ENCODE results near the gene CNOT4. TPM values are rescaled to one million over a fixed set of nuclear protein-coding genes. Genes with fewer than 3 reads are reported as not detected.

The CNOT4 gene
- total and polyA plus RNA-seq, 2 of the 13 experiments (the other 11 are each of a cell fraction or from before 2014, with no cell fraction given) = 7.4 to 8.4 TPM

GRCh38 chr7:135420786-135421185 is 89.1 kb downstream of the CNOT4 start:
- Histone ChIP-seq H3K36me3 (replicated peaks in 1 of 2; ENCODE audit: control insufficient read depth in 1 of 2, insufficient read depth in 2 of 2, low read length in 2 of 2) (peaks cover 4 to 7% of the 10 kb centered on the region in 2 experiments; a peak in 3 of 5 replicates), H3K4me2 (ENCODE audit: low read depth, low read length) (no peak overlapping the region), H3K79me2 (ENCODE audit: insufficient read depth, low read length) (peaks cover 14% of the 10 kb centered on the region), H2AFZ (ENCODE audit: low read length) (no peak overlapping the region), H4K20me1 (ENCODE audit: insufficient read depth, low read length) (no peaks in the 10 kb centered on the region; the same call in 1 of the 2 replicates), H3K9ac (ENCODE audit: insufficient read depth, low read depth, low read length) (no peak overlapping the region), H3K4me3 (replicated peaks in 1 of 3; ENCODE audit: insufficient read depth in 1 of 3, low read depth in 2 of 3, low read length in 3 of 3) (no peak overlapping the region), H3K27me3 (ENCODE audit: control insufficient read depth in 1 of 2, insufficient read depth in 2 of 2, low read length in 2 of 2) (no peaks in the 10 kb centered on the region), H3K4me1 (ENCODE audit: insufficient read depth, low read length) (no peaks in the 10 kb centered on the region), H3K27ac (ENCODE audit: extremely low read length, insufficient read depth, low read length) (no peak overlapping the region), H3K9me3 (ENCODE audit: low read length) (no peaks in the 10 kb centered on the region)
- DNase-seq (ENCODE audit: low spot score) (no peak), ATAC-seq (no peak), FAIRE-seq (no peak)
- ChIA-PET CTCF (ENCODE audit: low intra/inter-chr PET ratio, low total read pairs) (no interaction called here), POLR2A (no interaction called here)
- WGBS (ENCODE audit: low lambda C conversion rate) = 97% methylated on average over 4 of the region's 4 CpGs
- in situ Hi-C loops (cut with HindIII; ENCODE audit: extremely low pct_ligation_motif_present, low pct_unique_long_range_greater_than_20kb) (no loop called here), intact Hi-C loops (cut with micrococcal nuclease; ENCODE audit: unreplicated experiment) (no loop called here)
- BruUV-seq (replicated peaks) = no TSS peak
- no peak for TF ChIP-seq NR2F2 (IDR thresholded peaks at IDR 0.05; ENCODE audit: borderline replicate concordance, low read depth)
- no peak for TF ChIP-seq SALL1 (CRISPR knock-in tag; IDR thresholded peaks at IDR 0.05)
- no peak for TF ChIP-seq NFE2L2 (IDR thresholded peaks at IDR 0.05; ENCODE audit: low read length)
- TF ChIP-seq TSC22D2 (CRISPR knock-in tag; IDR thresholded peaks at IDR 0.05; ENCODE audit: borderline replicate concordance) = no peak
- no peak for TF ChIP-seq SP4 (CRISPR knock-in tag; IDR thresholded peaks at IDR 0.05)
- TF ChIP-seq, protein P1, sequence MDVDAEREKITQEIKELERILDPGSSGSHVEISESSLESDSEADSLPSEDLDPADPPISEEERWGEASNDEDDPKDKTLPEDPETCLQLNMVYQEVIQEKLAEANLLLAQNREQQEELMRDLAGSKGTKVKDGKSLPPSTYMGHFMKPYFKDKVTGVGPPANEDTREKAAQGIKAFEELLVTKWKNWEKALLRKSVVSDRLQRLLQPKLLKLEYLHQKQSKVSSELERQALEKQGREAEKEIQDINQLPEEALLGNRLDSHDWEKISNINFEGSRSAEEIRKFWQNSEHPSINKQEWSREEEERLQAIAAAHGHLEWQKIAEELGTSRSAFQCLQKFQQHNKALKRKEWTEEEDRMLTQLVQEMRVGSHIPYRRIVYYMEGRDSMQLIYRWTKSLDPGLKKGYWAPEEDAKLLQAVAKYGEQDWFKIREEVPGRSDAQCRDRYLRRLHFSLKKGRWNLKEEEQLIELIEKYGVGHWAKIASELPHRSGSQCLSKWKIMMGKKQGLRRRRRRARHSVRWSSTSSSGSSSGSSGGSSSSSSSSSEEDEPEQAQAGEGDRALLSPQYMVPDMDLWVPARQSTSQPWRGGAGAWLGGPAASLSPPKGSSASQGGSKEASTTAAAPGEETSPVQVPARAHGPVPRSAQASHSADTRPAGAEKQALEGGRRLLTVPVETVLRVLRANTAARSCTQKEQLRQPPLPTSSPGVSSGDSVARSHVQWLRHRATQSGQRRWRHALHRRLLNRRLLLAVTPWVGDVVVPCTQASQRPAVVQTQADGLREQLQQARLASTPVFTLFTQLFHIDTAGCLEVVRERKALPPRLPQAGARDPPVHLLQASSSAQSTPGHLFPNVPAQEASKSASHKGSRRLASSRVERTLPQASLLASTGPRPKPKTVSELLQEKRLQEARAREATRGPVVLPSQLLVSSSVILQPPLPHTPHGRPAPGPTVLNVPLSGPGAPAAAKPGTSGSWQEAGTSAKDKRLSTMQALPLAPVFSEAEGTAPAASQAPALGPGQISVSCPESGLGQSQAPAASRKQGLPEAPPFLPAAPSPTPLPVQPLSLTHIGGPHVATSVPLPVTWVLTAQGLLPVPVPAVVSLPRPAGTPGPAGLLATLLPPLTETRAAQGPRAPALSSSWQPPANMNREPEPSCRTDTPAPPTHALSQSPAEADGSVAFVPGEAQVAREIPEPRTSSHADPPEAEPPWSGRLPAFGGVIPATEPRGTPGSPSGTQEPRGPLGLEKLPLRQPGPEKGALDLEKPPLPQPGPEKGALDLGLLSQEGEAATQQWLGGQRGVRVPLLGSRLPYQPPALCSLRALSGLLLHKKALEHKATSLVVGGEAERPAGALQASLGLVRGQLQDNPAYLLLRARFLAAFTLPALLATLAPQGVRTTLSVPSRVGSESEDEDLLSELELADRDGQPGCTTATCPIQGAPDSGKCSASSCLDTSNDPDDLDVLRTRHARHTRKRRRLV (CRISPR knock-in tag; IDR thresholded peaks at IDR 0.05) = no peak
- TF ChIP-seq, protein P2, sequence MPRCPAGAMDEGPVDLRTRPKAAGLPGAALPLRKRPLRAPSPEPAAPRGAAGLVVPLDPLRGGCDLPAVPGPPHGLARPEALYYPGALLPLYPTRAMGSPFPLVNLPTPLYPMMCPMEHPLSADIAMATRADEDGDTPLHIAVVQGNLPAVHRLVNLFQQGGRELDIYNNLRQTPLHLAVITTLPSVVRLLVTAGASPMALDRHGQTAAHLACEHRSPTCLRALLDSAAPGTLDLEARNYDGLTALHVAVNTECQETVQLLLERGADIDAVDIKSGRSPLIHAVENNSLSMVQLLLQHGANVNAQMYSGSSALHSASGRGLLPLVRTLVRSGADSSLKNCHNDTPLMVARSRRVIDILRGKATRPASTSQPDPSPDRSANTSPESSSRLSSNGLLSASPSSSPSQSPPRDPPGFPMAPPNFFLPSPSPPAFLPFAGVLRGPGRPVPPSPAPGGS (CRISPR knock-in tag; IDR thresholded peaks at IDR 0.05) = no peak
- TF ChIP-seq MAX (IDR thresholded peaks at IDR 0.05) = no peak
- TF ChIP-seq, protein P3, sequence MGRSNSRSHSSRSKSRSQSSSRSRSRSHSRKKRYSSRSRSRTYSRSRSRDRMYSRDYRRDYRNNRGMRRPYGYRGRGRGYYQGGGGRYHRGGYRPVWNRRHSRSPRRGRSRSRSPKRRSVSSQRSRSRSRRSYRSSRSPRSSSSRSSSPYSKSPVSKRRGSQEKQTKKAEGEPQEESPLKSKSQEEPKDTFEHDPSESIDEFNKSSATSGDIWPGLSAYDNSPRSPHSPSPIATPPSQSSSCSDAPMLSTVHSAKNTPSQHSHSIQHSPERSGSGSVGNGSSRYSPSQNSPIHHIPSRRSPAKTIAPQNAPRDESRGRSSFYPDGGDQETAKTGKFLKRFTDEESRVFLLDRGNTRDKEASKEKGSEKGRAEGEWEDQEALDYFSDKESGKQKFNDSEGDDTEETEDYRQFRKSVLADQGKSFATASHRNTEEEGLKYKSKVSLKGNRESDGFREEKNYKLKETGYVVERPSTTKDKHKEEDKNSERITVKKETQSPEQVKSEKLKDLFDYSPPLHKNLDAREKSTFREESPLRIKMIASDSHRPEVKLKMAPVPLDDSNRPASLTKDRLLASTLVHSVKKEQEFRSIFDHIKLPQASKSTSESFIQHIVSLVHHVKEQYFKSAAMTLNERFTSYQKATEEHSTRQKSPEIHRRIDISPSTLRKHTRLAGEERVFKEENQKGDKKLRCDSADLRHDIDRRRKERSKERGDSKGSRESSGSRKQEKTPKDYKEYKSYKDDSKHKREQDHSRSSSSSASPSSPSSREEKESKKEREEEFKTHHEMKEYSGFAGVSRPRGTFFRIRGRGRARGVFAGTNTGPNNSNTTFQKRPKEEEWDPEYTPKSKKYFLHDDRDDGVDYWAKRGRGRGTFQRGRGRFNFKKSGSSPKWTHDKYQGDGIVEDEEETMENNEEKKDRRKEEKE (IDR thresholded peaks at IDR 0.05) = no peak
- TF ChIP-seq TCF7 (IDR thresholded peaks at IDR 0.05; ENCODE audit: low read depth) = no peak
- TF ChIP-seq NFYC (CRISPR knock-in tag; IDR thresholded peaks at IDR 0.05) = no peak
- TF ChIP-seq HNF1B (CRISPR knock-in tag; IDR thresholded peaks at IDR 0.05) = no peak

Measured in HepG2 (cell line).